ENCODE results near the gene CUL4A. TPM values are rescaled to one million over a fixed set of nuclear protein-coding genes. Genes with fewer than 3 reads are reported as not detected.

The CUL4A gene
- total and polyA plus RNA-seq, 2 donors, result 41.6 to 57.3 TPM

DNA sequence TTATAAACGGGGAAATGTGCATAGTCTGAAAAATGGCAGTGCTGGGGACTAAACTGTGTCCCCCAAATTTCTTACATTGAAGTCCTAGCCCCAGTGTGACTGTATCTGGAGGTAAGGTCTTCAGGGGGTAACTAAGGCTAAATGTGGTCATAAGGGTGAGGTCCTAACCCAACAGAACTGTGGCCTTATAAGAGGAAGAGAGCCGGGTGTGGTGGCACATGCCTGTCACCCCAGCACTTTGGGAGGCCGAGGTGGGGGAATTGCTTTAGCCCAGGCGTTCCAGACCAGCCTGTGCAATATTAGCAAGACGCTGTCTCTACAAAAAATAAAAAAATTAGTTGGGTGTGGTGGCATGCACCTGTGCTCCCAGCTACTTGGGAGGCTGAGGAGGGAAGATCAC lies 33.1 kb upstream of the CUL4A start:
- Histone ChIP-seq H3K27me3 (ENCODE audit: control insufficient read depth in 2 of 2, insufficient read depth in 1 of 2, low read length in 1 of 2) (no peaks in the 10 kb centered on the region), H3K36me3 (ENCODE audit: control insufficient read depth in 2 of 2, insufficient read depth in 2 of 2, low read length in 1 of 2) (peaks cover 56 to 69% of the 10 kb centered on the region in 2 donors), H3K4me1 (ENCODE audit: control insufficient read depth in 2 of 2, insufficient read depth in 2 of 2, low read length in 2 of 2) (peaks cover 0 to 6% of the 10 kb centered on the region in 2 donors), H3K27ac (ENCODE audit: low read depth in 1 of 2, low read length in 1 of 2) (no peak overlapping the region), H3K9me3 (ENCODE audit: control insufficient read depth in 2 of 2, insufficient read depth in 1 of 2, low read length in 1 of 2) (no peaks in the 10 kb centered on the region), H3K4me3 (ENCODE audit: low read length in 2 of 2) (no peak overlapping the region)
- 74% methylated on average over 5 of the region's 5 CpGs for WGBS
- no peak for DNase-seq (ENCODE audit: low read depth in 6 of 9, low spot score in 9 of 9)

DNA sequence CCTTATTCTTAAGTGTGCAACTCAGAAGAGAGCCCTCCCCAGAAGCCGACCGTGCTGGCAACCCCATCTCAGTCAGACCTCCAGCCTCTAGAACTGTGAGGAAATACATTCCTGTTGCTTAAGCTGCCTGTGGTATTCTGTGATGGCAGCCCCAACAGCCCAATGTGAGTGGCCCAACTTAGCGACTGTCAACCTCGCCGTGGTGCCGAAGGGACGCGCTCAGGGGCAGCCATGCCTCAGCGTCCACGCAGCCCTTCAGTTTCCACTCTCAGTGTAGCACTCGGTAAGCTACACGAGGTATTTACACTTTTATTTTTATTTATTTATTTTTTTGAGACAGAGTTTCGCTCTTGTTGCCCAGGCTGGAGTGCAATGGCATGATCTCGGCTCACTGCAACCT lies 32.6 kb upstream of the CUL4A start:
- DNase-seq (ENCODE audit: low read depth in 6 of 9, low spot score in 9 of 9), result no peak
- H3K27ac ChIP-seq (ENCODE audit: low read depth in 1 of 2, low read length in 1 of 2), result no peak overlapping the region
- no peak overlapping the region for H3K4me3 ChIP-seq (ENCODE audit: low read length in 2 of 2)
- 98% methylated on average over 14 of the region's 14 CpGs for WGBS
- H3K9me3 ChIP-seq (ENCODE audit: control insufficient read depth in 2 of 2, insufficient read depth in 1 of 2, low read length in 1 of 2), result no peaks in the 10 kb centered on the region
- H3K36me3 ChIP-seq (ENCODE audit: control insufficient read depth in 2 of 2, insufficient read depth in 2 of 2, low read length in 1 of 2), result peaks cover 53 to 72% of the 10 kb centered on the region in 2 donors
- H3K4me1 ChIP-seq (ENCODE audit: control insufficient read depth in 2 of 2, insufficient read depth in 2 of 2, low read length in 2 of 2), result peaks cover 0 to 6% of the 10 kb centered on the region in 2 donors
- H3K27me3 ChIP-seq (ENCODE audit: control insufficient read depth in 2 of 2, insufficient read depth in 1 of 2, low read length in 1 of 2), result no peaks in the 10 kb centered on the region

DNA sequence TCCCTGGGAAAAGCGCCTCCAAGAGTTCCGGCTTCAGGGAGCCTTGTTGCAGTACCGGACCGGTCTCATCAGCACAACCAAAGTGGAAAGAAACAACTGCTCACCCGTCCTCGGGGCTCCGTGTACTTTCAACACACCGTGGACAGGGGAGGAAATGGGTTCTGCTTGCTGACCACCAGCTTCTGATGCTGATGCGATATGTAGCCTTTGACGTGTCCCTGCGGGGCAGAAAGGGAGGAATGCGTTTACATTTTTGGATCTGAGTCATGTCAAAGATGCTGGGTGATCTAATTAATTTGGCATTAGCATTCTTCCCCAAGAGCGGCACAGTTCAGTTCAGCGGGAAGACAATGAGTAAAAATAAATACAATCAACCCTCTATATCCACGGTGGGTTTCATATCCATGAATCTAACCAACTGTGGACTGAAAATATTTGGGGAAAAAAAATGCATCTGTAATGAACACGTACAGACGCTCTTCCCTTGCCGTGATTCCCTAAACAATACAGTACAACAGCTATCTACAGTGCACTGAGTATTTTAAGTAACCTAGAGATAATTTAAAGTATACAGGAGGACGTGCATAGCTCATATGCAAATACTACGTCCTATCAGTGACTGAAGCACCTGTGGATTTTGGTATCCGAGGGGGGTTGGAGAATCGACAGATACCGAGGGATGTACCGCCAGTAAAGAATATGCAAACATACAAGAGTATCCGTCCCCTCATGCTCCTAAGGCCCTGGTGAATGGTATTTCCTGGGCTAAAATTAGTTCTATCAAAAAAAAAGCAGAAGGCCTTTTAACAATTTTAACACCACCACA lies 31.1 kb upstream of the CUL4A start:
- Histone ChIP-seq H3K27me3 (ENCODE audit: control insufficient read depth in 2 of 2, insufficient read depth in 1 of 2, low read length in 1 of 2) (no peaks in the 10 kb centered on the region), H3K4me3 (ENCODE audit: low read length in 2 of 2) (no peak overlapping the region), H3K4me1 (ENCODE audit: control insufficient read depth in 2 of 2, insufficient read depth in 2 of 2, low read length in 2 of 2) (peaks cover 0 to 6% of the 10 kb centered on the region in 2 donors), H3K36me3 (ENCODE audit: control insufficient read depth in 2 of 2, insufficient read depth in 2 of 2, low read length in 1 of 2) (peaks cover 50 to 72% of the 10 kb centered on the region in 2 donors), H3K9me3 (ENCODE audit: control insufficient read depth in 2 of 2, insufficient read depth in 1 of 2, low read length in 1 of 2) (no peaks in the 10 kb centered on the region), H3K27ac (ENCODE audit: low read depth in 1 of 2, low read length in 1 of 2) (no peak overlapping the region)
- DNase-seq (ENCODE audit: low read depth in 6 of 9, low spot score in 9 of 9), result no peak
- WGBS, result 96% methylated on average over 25 of the region's 25 CpGs

DNA sequence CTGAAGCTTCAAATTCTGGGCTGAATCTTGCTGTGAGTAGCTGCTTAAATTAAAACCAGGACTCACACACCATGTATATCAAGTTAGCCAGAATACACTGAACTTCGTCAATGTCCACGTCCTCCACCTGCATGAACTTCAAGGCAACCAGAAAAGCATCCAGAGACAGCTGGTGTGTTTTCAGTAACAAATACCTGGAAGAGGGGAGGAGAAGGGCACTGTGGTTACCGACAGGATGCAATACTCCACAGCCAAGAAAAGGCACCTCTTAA lies 30.6 kb upstream of the CUL4A start:
- Histone ChIP-seq H3K27me3 (ENCODE audit: control insufficient read depth in 2 of 2, insufficient read depth in 1 of 2, low read length in 1 of 2) (no peaks in the 10 kb centered on the region), H3K36me3 (ENCODE audit: control insufficient read depth in 2 of 2, insufficient read depth in 2 of 2, low read length in 1 of 2) (peaks cover 54 to 77% of the 10 kb centered on the region in 2 donors)

DNA sequence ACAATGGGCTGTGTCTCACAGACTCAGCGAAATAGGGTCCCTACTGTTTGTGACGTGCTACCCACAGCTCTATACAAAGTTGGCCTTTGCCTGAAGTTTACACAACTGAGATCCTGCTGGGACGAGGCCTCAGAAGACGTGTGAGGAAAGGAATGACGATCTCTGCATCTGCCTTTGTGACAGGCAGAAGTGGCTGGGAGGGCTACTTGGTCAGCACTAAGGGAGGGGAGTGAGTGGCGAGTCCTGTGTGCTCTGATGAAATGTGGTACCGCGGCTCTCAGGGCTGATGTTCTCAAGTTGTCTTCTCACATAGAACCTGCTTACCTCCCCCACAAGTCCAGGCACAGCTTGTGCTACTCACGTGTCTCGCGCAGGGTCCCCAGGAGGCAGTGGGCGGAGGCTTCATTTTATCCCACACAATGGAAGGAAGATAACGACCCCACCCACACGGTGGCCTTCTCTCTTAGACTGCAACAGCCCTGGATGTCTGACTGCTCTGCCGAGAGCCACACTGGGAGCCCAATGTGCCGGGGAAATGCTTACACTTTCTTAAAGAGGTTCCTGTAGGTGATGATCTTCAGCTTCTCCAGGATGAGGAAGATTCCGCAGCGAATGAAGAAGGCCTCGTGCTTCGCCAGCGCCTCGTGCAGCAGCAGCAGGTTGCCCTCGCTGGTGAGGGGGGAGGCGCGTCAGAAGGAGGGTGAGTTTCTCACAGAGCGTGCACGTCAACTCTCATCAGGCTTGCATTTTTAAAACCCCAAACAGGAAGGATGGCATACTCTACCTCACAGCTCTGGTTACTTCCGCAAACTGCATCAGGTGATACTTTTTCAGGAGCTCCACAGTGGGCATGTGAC lies 29.8 kb upstream of the CUL4A start:
- Histone ChIP-seq H3K36me3 (ENCODE audit: control insufficient read depth in 2 of 2, insufficient read depth in 2 of 2, low read length in 1 of 2) (peaks cover 58 to 77% of the 10 kb centered on the region in 2 donors), H3K4me3 (ENCODE audit: low read length in 2 of 2) (no peak overlapping the region), H3K27ac (ENCODE audit: low read depth in 1 of 2, low read length in 1 of 2) (no peak overlapping the region), H3K27me3 (ENCODE audit: control insufficient read depth in 2 of 2, insufficient read depth in 1 of 2, low read length in 1 of 2) (no peaks in the 10 kb centered on the region), H3K4me1 (ENCODE audit: control insufficient read depth in 2 of 2, insufficient read depth in 2 of 2, low read length in 2 of 2) (peaks cover 0 to 9% of the 10 kb centered on the region in 2 donors), H3K9me3 (ENCODE audit: control insufficient read depth in 2 of 2, insufficient read depth in 1 of 2, low read length in 1 of 2) (no peaks in the 10 kb centered on the region)
- WGBS, result 86% methylated on average over 28 of the region's 28 CpGs
- peak in 2 of 9 donors; percentile 18 to 57 for DNase-seq (ENCODE audit: low read depth in 6 of 9, low spot score in 9 of 9)

More for the DNA sequence above, 30.6 kb upstream of the CUL4A start:
- H3K9me3 ChIP-seq (ENCODE audit: control insufficient read depth in 2 of 2, insufficient read depth in 1 of 2, low read length in 1 of 2), result no peaks in the 10 kb centered on the region
- H3K27ac ChIP-seq (ENCODE audit: low read depth in 1 of 2, low read length in 1 of 2), result no peak overlapping the region
- H3K4me1 ChIP-seq (ENCODE audit: control insufficient read depth in 2 of 2, insufficient read depth in 2 of 2, low read length in 2 of 2), result peaks cover 0 to 6% of the 10 kb centered on the region in 2 donors
- DNase-seq (ENCODE audit: low read depth in 6 of 9, low spot score in 9 of 9), result no peak
- no peak overlapping the region for H3K4me3 ChIP-seq (ENCODE audit: low read length in 2 of 2)
- WGBS, result 47% methylated on average over 3 of the region's 3 CpGs

DNA sequence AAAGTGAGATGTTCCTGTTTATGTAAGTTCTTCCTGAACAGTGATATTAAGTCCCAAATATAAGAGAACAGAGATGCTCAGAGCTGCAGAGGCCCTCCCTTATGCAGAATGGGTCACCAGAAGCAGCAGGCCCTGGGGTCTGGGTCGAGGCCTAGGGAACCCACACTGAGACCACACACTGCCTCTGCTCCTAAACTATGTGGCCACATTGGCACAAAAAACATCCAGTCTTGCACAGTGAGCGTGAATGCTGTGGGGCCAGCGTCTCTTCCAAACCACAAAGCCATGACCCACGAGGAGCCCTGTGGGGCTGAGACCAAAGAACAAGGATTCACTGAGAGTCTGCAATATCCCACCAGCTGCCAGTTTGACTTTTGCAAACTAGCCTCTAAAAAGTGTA lies 27.4 kb upstream of the CUL4A start:
- Histone ChIP-seq H3K9me3 (ENCODE audit: control insufficient read depth in 2 of 2, insufficient read depth in 1 of 2, low read length in 1 of 2) (no peaks in the 10 kb centered on the region), H3K36me3 (ENCODE audit: control insufficient read depth in 2 of 2, insufficient read depth in 2 of 2, low read length in 1 of 2) (peaks cover 53 to 58% of the 10 kb centered on the region in 2 donors), H3K27me3 (ENCODE audit: control insufficient read depth in 2 of 2, insufficient read depth in 1 of 2, low read length in 1 of 2) (no peaks in the 10 kb centered on the region), H3K4me1 (ENCODE audit: control insufficient read depth in 2 of 2, insufficient read depth in 2 of 2, low read length in 2 of 2) (peaks cover 5 to 24% of the 10 kb centered on the region in 2 donors), H3K4me3 (ENCODE audit: low read length in 2 of 2) (no peak overlapping the region), H3K27ac (ENCODE audit: low read depth in 1 of 2, low read length in 1 of 2) (no peak overlapping the region)
- DNase-seq (ENCODE audit: low read depth in 6 of 9, low spot score in 9 of 9), result no peak
- WGBS, result 87% methylated on average over 4 of the region's 4 CpGs

DNA sequence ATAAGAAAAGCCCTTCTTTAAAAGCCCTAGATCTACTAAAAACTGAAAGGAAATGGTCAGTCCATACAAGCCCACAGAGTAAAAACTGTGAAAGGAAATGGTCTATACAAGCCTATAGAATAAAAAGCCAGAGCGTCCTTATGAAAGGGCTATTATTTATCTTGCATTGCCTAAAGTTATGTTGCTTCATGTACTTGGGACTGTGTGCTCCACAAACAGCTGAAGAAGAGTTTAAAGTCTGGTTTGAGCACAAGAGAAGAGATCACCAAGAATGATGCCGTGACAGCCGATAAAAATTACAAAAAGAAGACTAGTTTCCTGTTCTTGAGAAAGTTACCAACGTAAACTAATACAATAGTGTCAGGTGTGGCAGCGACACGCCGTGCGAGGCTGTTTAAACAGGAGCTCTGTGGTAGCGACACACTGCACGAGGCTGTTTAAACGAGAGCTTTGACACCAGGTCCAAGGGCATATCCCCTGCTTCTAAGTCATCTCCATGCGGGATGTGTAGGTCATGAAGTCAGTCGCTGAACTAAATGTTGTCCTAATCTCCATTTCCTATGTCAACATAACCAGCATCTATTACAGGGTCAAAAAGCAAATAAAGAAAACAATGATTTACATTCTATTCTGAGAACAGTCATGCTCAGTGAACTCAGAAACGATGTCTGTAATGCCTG lies 25.8 kb upstream of the CUL4A start:
- H3K27me3 ChIP-seq (ENCODE audit: control insufficient read depth in 2 of 2, insufficient read depth in 1 of 2, low read length in 1 of 2), result no peaks in the 10 kb centered on the region
- peaks cover 5 to 24% of the 10 kb centered on the region in 2 donors for H3K4me1 ChIP-seq (ENCODE audit: control insufficient read depth in 2 of 2, insufficient read depth in 2 of 2, low read length in 2 of 2)
- DNase-seq (ENCODE audit: low read depth in 6 of 9, low spot score in 9 of 9), result no peak
- WGBS, result 98% methylated on average over 14 of the region's 14 CpGs
- H3K9me3 ChIP-seq (ENCODE audit: control insufficient read depth in 2 of 2, insufficient read depth in 1 of 2, low read length in 1 of 2), result no peaks in the 10 kb centered on the region
- H3K27ac ChIP-seq (ENCODE audit: low read depth in 1 of 2, low read length in 1 of 2), result peak overlapping the region in 1 of 2 donors; percentile 20
- peaks cover 58% of the 10 kb centered on the region in 2 donors for H3K36me3 ChIP-seq (ENCODE audit: control insufficient read depth in 2 of 2, insufficient read depth in 2 of 2, low read length in 1 of 2)
- H3K4me3 ChIP-seq (ENCODE audit: low read length in 2 of 2), result no peak overlapping the region

DNA sequence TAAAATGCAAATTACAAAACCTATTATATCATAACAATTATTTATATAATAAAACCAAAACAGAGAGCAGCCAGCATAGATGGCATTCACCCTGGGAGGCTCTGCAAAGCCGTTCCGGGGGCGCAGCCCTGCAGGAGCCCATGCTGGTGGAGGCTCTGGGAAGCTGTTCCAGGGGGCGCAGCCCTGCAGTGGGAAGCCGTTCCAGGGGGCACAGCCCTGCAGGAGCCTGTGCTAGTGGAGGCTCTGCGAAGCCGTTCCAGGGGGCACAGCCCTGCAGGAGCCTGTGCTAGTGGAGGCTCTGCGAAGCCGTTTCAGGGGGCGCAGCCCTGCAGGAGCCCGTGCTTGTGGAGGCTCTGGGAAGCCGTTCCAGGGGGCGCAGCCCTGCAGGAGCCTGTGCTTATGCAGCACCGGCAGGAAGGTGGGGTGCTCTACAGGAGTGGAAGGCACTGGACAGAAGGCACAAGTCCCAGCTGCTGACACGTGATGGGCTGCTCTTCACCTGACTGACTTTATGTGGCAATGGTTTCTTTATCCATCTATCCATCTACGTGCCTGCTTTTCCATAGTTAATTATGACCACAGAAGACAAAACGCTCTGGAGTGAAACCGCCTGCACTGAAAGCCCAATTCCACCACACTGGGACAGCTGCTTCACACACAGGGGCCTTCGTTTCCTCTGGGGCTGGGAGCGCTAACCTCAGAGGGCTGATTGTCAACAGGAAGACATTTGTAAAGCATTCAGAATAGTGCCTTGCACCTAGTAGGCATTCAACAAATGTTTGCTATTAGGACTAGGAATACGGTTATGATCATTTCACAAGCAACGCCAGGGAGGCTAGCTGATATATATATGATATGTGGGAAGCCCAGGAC lies 24.6 kb upstream of the CUL4A start:
- Histone ChIP-seq H3K27ac (ENCODE audit: low read depth in 1 of 2, low read length in 1 of 2) (peak overlapping the region; percentile 36 to 91), H3K4me1 (ENCODE audit: control insufficient read depth in 2 of 2, insufficient read depth in 2 of 2, low read length in 2 of 2) (peaks cover 5 to 18% of the 10 kb centered on the region in 2 donors), H3K27me3 (ENCODE audit: control insufficient read depth in 2 of 2, insufficient read depth in 1 of 2, low read length in 1 of 2) (no peaks in the 10 kb centered on the region), H3K4me3 (ENCODE audit: low read length in 2 of 2) (no peak overlapping the region), H3K36me3 (ENCODE audit: control insufficient read depth in 2 of 2, insufficient read depth in 2 of 2, low read length in 1 of 2) (peaks cover 53 to 54% of the 10 kb centered on the region in 2 donors), H3K9me3 (ENCODE audit: control insufficient read depth in 2 of 2, insufficient read depth in 1 of 2, low read length in 1 of 2) (no peaks in the 10 kb centered on the region)
- WGBS, result 71% methylated on average over 22 of the region's 22 CpGs
- DNase-seq (ENCODE audit: low read depth in 6 of 9, low spot score in 9 of 9), result peak in 7 of 9 donors; percentile 19 to 79 (median 36)

Measured in thymus (tissue), 11 donors.